Fibroblast of skin of right biceps (primary cell): ENCODE measurements around the gene PHACTR1.
"Not testable (repeated sequence)": the region's sequence is repeated elsewhere in the genome, so short reads cannot be mapped to it uniquely, and the experiment has no call there.

Experiments used
- DNase-seq: peaks from one replicate; pipeline ENCODE4 v3.0.0-alpha.2; 2013

Gene PHACTR1

GRCh38 chr6:12916006-12916405, 199.4 kb downstream of the PHACTR1 start:
- no peak for DNase-seq

DNA sequence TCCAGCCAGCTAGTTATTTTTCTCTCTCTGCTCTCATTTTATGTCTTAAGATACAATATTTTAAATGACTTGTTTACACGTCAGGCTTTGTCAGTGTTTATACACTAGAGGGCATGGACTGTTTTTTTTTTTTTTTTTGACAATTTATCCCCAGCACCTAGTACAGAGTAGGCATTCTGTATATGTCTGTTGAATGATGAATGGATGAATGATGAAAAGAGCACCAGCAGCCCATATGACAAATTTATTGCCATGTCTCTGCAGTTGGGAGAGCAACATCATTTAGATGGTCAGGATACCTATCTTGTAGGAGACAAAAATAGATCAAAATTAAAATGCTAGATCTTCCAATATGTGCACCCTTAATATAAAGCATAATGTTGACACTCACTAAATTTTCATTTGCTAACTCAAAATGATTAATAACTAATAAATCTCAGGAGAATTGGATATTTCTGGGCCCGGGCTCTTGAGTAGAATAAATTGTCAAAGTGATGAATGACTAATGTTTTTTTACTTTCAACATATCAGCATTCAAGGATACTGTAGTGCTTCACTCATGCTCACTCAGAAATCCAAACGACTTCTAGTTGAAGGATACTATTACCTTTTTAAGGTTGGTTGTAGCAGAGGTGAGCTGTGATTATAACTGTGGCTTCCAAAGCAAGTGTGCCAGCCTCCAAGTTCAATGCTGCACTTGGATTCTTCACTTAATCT, 200.0 kb downstream of the PHACTR1 start:
- no peak for DNase-seq

GRCh38 chr6:12921467-12921866, 204.9 kb downstream of the PHACTR1 start:
- no peak for DNase-seq

DNA sequence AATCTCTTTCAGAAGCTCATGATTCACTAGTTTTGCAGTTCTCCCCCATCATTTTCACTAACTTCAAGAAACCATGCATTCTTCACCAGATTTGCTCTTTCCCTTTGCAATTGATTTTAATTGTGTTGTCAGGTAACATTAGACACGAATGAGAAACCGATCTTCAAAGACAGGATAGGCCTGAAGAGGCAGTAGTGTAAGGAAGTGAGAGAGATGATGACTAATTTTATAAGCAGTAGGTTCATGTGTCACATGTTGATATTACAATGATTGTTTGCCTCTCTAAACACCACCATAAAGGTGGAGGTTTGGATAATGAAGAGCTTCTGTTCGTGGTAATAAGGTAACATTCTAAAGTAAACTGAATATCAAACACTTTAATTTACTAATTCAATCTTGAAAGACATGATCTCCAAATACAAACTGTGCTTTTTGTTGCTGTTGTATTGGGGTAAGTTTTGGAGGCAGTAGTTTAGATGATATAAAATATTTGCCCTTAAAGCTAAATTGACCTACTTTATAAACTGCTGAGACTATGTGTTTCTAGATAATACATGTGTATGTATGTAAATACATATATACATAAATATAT, 207.2 kb downstream of the PHACTR1 start:
- DNase-seq = no peak

- DNase-seq = no peak
These were observed 208.3 kb downstream of the PHACTR1 start for GRCh38 chr6:12924911-12925310.

- no peak for DNase-seq
These were observed 211.2 kb downstream of the PHACTR1 start for GRCh38 chr6:12927746-12928145.

DNA sequence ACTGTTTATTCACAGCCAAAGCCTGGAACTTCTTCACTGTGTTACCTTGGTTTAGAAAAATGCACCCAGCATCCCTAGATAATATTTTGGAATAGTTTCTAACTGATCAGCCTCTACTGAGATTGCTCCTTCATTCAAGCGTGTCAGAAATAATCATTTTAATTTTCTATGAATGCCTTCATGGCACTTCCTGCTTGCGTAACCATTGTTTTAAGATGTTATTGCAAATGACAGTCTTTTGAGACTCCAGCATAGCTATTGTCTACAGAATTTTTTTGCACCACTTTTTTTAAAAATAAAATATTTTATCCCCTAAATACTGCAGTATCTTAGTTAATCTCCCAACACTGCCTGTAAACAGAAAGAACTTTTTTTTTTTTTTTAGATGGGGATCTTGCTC, 213.1 kb downstream of the PHACTR1 start:
- DNase-seq = no peak

DNA sequence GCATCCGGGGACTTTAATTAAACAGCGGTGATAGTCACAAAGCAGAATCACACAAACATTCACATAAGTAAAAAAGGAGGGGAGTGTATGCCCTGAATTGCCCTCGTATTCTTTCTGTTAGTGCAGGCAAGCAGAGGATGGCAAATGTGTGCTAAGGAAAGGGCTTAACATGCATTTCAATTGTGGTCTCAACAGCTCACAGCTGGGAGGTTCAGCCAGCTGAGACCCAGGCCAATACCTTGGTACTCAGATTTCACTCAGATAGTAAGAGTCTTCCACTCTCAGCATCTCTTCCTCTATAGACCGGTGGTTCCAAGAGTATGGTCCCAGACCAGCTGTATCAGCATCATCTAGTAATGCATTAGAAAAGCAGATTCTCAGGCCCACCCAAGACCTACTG, 215.1 kb downstream of the PHACTR1 start:
- no peak for DNase-seq

- DNase-seq = no peak
These were observed 219.1 kb downstream of the PHACTR1 start for GRCh38 chr6:12935637-12936036.

- no peak for DNase-seq
These were observed 221.4 kb downstream of the PHACTR1 start for GRCh38 chr6:12937971-12938370.

GRCh38 chr6:12939314-12939713, 222.7 kb downstream of the PHACTR1 start:
- no peak for DNase-seq

GRCh38 chr6:12941422-12941821, 224.9 kb downstream of the PHACTR1 start:
- peak; percentile 39 for DNase-seq

- DNase-seq = no peak
These were observed 227.0 kb downstream of the PHACTR1 start for GRCh38 chr6:12943549-12943948.

DNA sequence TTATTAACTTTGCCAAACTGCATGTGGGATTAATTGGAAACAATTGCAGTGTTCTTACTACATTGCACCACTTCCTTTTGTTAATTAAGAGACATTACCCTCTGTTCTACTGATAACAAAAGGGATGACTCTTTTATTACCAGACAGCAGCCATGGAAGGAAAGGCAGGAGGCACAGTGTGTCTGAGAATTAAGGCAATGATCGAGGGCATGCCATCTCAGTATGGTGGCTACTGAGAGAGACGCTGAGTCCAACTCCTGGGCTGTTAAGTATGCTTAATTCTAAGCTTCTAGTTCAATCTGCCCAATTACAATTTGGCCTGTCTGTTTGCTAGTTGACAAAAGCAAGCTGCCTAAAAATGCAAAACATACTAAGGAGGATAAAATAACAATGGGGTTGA, 227.4 kb downstream of the PHACTR1 start:
- no peak for DNase-seq

- DNase-seq = not testable (repeated sequence)
These were observed 228.0 kb downstream of the PHACTR1 start for GRCh38 chr6:12944528-12944927.

GRCh38 chr6:12947151-12947871, 230.7 kb downstream of the PHACTR1 start:
- DNase-seq = peak; percentile 58

DNA sequence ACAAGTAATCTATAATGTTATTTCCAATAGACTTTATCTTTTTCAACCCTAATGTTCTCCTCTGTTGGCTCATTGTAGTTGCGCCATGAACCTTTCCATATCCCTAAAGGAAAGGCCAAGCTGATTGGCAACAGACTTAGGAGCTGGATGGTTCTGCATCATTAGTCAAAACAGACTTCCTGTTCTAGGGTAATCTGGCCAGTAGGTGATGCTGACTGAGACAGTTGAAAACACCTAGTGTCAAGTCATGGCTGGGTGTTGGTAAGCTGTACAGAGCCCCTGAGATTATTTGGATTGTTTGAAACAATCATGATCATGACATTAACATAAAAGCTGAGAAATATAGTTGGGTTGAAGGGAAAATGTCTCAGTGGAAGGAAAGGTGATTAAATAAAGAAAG, 231.4 kb downstream of the PHACTR1 start:
- DNase-seq = no peak

GRCh38 chr6:12950976-12951375, 234.4 kb downstream of the PHACTR1 start:
- no peak for DNase-seq

DNA sequence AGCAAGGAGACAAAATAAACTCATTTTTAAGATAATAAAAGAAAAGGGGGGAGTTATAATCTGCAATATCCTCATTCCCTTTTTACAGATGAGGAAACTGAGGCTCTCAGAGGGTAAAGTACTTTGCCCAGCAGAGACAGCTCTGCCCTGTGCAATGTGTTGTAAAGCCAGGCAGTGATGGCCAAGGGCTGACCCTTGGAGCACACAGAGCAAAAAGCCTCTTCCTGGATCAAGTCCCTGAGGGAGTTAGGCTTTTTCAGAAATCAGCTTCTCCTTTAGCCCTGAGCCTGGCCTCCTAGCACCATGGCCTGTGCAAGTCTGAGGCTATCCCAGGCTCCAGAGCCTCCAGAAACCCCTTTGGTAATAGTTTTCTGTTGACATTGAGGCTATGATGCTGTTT, 234.8 kb downstream of the PHACTR1 start:
- no peak for DNase-seq

DNA sequence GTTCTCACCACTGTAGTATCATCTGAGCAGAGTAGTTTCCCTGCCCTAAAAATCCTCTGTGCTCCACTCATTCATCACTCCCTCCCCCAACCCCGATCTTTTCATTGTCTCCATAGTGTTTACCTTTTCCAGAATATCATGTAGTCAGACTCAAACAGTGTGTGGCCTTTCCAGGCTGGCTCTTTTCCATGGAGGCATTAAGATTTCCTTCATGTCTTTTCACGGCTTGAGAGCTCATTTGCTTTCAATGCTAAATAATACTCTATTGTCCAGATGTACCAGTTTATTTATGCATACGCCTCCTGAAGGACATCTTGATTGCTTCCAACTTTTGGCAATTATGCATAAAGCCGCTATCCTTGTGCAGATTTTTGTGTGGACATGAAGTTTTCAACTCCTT, 235.8 kb downstream of the PHACTR1 start:
- no peak for DNase-seq

DNA sequence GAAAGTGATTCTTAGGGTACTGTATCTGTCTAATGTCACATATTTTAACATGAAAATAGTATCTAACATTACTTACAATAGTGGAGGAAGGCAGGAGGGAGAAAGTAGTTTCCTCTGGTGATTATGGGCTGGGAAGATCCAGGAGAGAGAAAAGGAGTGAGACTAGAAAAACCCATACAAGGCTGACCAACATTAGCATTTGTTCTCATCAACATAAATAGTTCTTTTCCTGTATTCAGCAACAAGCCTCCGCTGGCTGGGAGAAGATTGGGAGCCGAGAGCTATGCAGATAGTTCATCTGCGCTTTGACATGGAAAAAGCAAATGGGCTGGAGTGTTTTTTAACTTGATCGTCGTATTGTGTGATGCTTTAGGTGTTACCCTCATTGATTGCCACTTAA, 239.4 kb downstream of the PHACTR1 start:
- DNase-seq = no peak

GRCh38 chr6:12956991-12957320, 240.4 kb downstream of the PHACTR1 start:
- DNase-seq = no peak

GRCh38 chr6:12957321-12958051, 240.9 kb downstream of the PHACTR1 start:
- DNase-seq = peak; percentile 65
